Right atrium auricular region (tissue), 2 donors: Measurements from ENCODE around the gene SLC25A12. TPM values are rescaled to one million over a fixed set of nuclear protein-coding genes. Genes with fewer than 3 reads are reported as not detected.

Source experiments
- DNase-seq: peaks from one replicate; pipeline ENCODE4 v3.0.0-alpha.2; 2019; ENCODE audit warnings: low spot score
- H3K27ac ChIP-seq, 2 donors: fragments of 200-600 bp; sonication (generic); 1 replicate in 1 of 2; 2 replicates in 1 of 2; pipeline ENCODE4 v1.5.1; 2016 to 2019
- H3K27me3 ChIP-seq, 2 donors: fragments of 200-600 bp; sonication (generic); one replicate each; pipeline versions ENCODE4 v1.5.1 to v1.6.0; 2017 to 2019
- H3K36me3 ChIP-seq: fragments of 200-600 bp; sonication (generic); one replicate; pipeline ENCODE4 v1.5.1; 2016
- H3K4me1 ChIP-seq, 2 donors: fragments of 200-600 bp; sonication (generic); one replicate each; pipeline versions ENCODE4 v1.5.1 to v1.6.0; 2017 to 2019
- H3K4me3 ChIP-seq, 2 donors: fragments of 200-600 bp; sonication (generic); 1 replicate in 1 of 2; 2 replicates in 1 of 2; pipeline ENCODE4 v1.5.1; 2017 to 2019; ENCODE audit warnings: mild to moderate bottlenecking in 1 of 2, moderate library complexity in 1 of 2
- H3K9me3 ChIP-seq, 2 donors: fragments of 200-600 bp; sonication (generic); one replicate each; pipeline ENCODE4 v1.5.1; 2019
- total RNA-seq, 2 donors: library from RNA; depleted of rRNA; stranded (reverse); fragments of >200 nt; gene quantifications; one replicate each; pipeline ENCODE4 v1.1.0, GENCODE V29; 2016
- TF ChIP-seq, protein P1 (sequence below), 2 donors: fragments of 200-600 bp; sonication (generic); IDR thresholded peaks; one replicate each; pipeline ENCODE4 v1.5.1; 2019; ENCODE audit warnings: antibody characterized with exemption in 2 of 2

The SLC25A12 gene
- total RNA-seq, 2 donors from 2014 or later, result 75.0 to 106 TPM

DNA sequence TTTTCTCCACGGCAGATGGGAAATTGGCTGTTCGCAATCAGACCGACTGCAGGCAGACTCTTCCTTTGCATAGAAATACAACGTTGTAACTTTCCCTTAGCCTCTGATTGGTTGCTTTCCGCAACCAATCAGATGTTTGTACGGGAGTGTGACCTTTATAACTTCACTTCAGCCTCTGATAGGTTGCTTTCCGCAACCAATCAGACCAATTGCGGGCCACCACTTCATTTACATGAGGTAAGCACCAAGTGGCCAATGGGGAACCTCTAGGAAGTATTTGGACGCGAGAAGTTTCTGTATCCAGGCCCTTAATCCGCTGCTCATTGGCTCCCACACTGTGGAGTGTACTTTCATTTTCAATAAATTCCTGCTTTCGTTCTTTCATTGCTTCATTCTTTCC lies 19.1 kb downstream of the SLC25A12 start:
- no peak overlapping the region for H3K27ac ChIP-seq
- H3K4me1 ChIP-seq, result peaks cover 0 to 33% of the 10 kb centered on the region in 2 donors
- H3K36me3 ChIP-seq, result peaks cover 13% of the 10 kb centered on the region
- DNase-seq, result no peak
- no peak overlapping the region for H3K4me3 ChIP-seq
- no peaks in the 10 kb centered on the region for H3K27me3 ChIP-seq
- no peaks in the 10 kb centered on the region for H3K9me3 ChIP-seq
- TF ChIP-seq, protein P1, sequence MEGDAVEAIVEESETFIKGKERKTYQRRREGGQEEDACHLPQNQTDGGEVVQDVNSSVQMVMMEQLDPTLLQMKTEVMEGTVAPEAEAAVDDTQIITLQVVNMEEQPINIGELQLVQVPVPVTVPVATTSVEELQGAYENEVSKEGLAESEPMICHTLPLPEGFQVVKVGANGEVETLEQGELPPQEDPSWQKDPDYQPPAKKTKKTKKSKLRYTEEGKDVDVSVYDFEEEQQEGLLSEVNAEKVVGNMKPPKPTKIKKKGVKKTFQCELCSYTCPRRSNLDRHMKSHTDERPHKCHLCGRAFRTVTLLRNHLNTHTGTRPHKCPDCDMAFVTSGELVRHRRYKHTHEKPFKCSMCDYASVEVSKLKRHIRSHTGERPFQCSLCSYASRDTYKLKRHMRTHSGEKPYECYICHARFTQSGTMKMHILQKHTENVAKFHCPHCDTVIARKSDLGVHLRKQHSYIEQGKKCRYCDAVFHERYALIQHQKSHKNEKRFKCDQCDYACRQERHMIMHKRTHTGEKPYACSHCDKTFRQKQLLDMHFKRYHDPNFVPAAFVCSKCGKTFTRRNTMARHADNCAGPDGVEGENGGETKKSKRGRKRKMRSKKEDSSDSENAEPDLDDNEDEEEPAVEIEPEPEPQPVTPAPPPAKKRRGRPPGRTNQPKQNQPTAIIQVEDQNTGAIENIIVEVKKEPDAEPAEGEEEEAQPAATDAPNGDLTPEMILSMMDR (IDR thresholded peaks at IDR 0.05), result no peak

- Histone ChIP-seq H3K9me3 (no peaks in the 10 kb centered on the region), H3K4me1 (peaks cover 0 to 32% of the 10 kb centered on the region in 2 donors), H3K27me3 (no peaks in the 10 kb centered on the region), H3K4me3 (no peak overlapping the region), H3K36me3 (peaks cover 13% of the 10 kb centered on the region), H3K27ac (no peak overlapping the region)
- no peak for DNase-seq
- TF ChIP-seq, protein P1 (IDR thresholded peaks at IDR 0.05), result no peak
These were observed 19.5 kb downstream of the SLC25A12 start for GRCh38 chr2:171874517-171874916.

- no peaks in the 10 kb centered on the region for H3K9me3 ChIP-seq
- TF ChIP-seq, protein P1 (IDR thresholded peaks at IDR 0.05), result no peak
- peaks cover 0 to 7% of the 10 kb centered on the region in 2 donors for H3K4me1 ChIP-seq
- DNase-seq, result no peak
- H3K4me3 ChIP-seq, result no peak overlapping the region
- no peaks in the 10 kb centered on the region for H3K27me3 ChIP-seq
- peak overlapping the region; percentile 48 to 60 for H3K27ac ChIP-seq
- no peaks in the 10 kb centered on the region for H3K36me3 ChIP-seq
These were observed 29.6 kb downstream of the SLC25A12 start for GRCh38 chr2:171864357-171864985.

GRCh38 chr2:171862501-171862900 lies 31.5 kb downstream of the SLC25A12 start:
- no peak overlapping the region for H3K27ac ChIP-seq
- no peak for DNase-seq
- no peak overlapping the region for H3K4me3 ChIP-seq
- TF ChIP-seq, protein P1 (IDR thresholded peaks at IDR 0.05), result no peak
- H3K27me3 ChIP-seq, result no peaks in the 10 kb centered on the region
- no peaks in the 10 kb centered on the region for H3K9me3 ChIP-seq
- H3K4me1 ChIP-seq, result peaks cover 0 to 18% of the 10 kb centered on the region in 2 donors
- H3K36me3 ChIP-seq, result no peaks in the 10 kb centered on the region

DNA sequence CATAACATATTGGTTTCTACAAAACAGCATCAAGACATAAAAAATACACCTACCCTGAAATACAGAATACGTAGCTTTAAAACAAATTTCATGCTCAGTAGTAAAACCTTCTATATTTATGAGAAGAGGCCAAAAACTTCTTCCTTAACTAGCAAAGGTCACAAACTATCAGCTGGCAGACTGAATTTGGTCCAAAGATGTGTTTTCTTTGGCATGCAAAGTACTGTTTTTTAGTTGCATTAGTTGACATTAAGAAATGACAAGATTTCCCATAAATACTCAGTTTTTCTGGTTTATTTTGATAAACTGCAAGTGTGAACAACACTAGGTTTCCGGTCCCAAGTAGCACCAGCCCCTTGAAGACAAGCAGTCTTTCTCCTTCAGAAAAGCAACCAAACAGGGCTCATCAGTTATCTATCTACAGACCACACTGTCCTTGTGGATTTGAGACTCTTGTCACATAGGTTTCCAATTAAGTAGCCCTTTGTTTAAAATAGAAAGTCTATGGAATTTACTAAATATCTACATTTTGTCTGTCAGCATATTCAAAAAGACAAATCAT lies 35.6 kb downstream of the SLC25A12 start:
- Histone ChIP-seq H3K27ac (no peak overlapping the region), H3K4me1 (peaks cover 0 to 19% of the 10 kb centered on the region in 2 donors)
- TF ChIP-seq, protein P1 (IDR thresholded peaks at IDR 0.05), result no peak

More for the DNA sequence above, 35.6 kb downstream of the SLC25A12 start:
- no peaks in the 10 kb centered on the region for H3K9me3 ChIP-seq
- DNase-seq, result no peak
- H3K36me3 ChIP-seq, result no peaks in the 10 kb centered on the region
- H3K4me3 ChIP-seq, result no peak overlapping the region
- no peaks in the 10 kb centered on the region for H3K27me3 ChIP-seq
